Suprapubic skin (tissue), 4 donors: ENCODE data around the gene SETD1A. TPM values are rescaled to one million over a fixed set of nuclear protein-coding genes. Genes with fewer than 3 reads are reported as not detected.

Experiments
- DNase-seq, 2 donors: peaks; one replicate each; pipeline ENCODE4 v3.0.0-alpha.2; 2019; ENCODE audit warnings: low spot score in 2 of 2
- H3K27ac ChIP-seq: fragments of 200-600 bp; sonication (generic); one replicate; pipeline ENCODE4 v1.5.1; 2019
- H3K27me3 ChIP-seq: fragments of 200-600 bp; sonication (generic); one replicate; pipeline ENCODE4 v1.5.1; 2019
- H3K36me3 ChIP-seq: fragments of 200-600 bp; sonication (generic); one replicate; pipeline ENCODE4 v1.5.1; 2019
- H3K4me1 ChIP-seq: fragments of 200-600 bp; sonication (generic); one replicate; pipeline ENCODE4 v1.5.1; 2019
- H3K4me3 ChIP-seq: fragments of 200-600 bp; sonication (generic); one replicate; pipeline ENCODE4 v1.5.1; 2019; ENCODE audit warnings: mild to moderate bottlenecking
- H3K9me3 ChIP-seq: fragments of 200-600 bp; sonication (generic); one replicate; pipeline ENCODE4 v1.5.1; 2019
- CTCF ChIP-seq, 2 donors: fragments of 200-600 bp in 1 of 2; fragments of 450-650 bp in 1 of 2; sonication (generic) in 1 of 2; IDR thresholded peaks; one replicate each; pipeline ENCODE4 v1.5.1; 2016 to 2019; ENCODE audit warnings: antibody characterized with exemption in 2 of 2, mild to moderate bottlenecking in 1 of 2, moderate library complexity in 1 of 2
- EP300 ChIP-seq: sonication (generic); formaldehyde crosslinking; IDR thresholded peaks from one replicate; pipeline ENCODE4 v1.6.1; 2017; ENCODE audit warnings: antibody characterized with exemption
- POLR2A ChIP-seq, 2 donors: fragments of 450-650 bp; IDR thresholded peaks; one replicate each; pipeline ENCODE4 v1.6.1; 2017; ENCODE audit warnings: antibody characterized with exemption in 2 of 2, mild to moderate bottlenecking in 2 of 2, moderate library complexity in 2 of 2
- POLR2AphosphoS5 ChIP-seq, 3 donors: sonication (generic); formaldehyde crosslinking; IDR thresholded peaks; one replicate each; pipeline ENCODE4 v1.6.1; 2017; ENCODE audit warnings: antibody characterized with exemption in 3 of 3
- WGBS: methylation state at CpG from one replicate; pipeline ENCODE4 v1.1.5; 2018; 5-methylcytosine and 5-hydroxymethylcytosine counted together
- total RNA-seq, 4 donors: library from RNA; depleted of rRNA; stranded (reverse); fragments of >200 nt; gene quantifications; one replicate each; pipeline ENCODE4 v1.1.0, GENCODE V29; 2016

Gene SETD1A
- total RNA-seq, 4 donors from 2014 or later = 12.5 to 14.7 (median 13.7) TPM

- TF ChIP-seq CTCF (IDR thresholded peaks at IDR 0.05) (no peak), POLR2A (IDR thresholded peaks at IDR 0.05) (no peak), POLR2AphosphoS5 (IDR thresholded peaks at IDR 0.05) (no peak), EP300 (no peak)
- peak in 1 of 2 donors; percentile 78 for DNase-seq
- Histone ChIP-seq H3K27me3 (no peaks in the 10 kb centered on the region), H3K36me3 (peaks cover 40% of the 10 kb centered on the region), H3K4me3 (peak overlapping the region; percentile 55), H3K9me3 (no peaks in the 10 kb centered on the region), H3K4me1 (peaks cover 32% of the 10 kb centered on the region), H3K27ac (peak overlapping the region; percentile 70)
- 41% methylated on average over 11 of the region's 20 CpGs for WGBS
Observed at GRCh38 chr16:30985401-30986128, 28.0 kb downstream of the SETD1A start.

DNA sequence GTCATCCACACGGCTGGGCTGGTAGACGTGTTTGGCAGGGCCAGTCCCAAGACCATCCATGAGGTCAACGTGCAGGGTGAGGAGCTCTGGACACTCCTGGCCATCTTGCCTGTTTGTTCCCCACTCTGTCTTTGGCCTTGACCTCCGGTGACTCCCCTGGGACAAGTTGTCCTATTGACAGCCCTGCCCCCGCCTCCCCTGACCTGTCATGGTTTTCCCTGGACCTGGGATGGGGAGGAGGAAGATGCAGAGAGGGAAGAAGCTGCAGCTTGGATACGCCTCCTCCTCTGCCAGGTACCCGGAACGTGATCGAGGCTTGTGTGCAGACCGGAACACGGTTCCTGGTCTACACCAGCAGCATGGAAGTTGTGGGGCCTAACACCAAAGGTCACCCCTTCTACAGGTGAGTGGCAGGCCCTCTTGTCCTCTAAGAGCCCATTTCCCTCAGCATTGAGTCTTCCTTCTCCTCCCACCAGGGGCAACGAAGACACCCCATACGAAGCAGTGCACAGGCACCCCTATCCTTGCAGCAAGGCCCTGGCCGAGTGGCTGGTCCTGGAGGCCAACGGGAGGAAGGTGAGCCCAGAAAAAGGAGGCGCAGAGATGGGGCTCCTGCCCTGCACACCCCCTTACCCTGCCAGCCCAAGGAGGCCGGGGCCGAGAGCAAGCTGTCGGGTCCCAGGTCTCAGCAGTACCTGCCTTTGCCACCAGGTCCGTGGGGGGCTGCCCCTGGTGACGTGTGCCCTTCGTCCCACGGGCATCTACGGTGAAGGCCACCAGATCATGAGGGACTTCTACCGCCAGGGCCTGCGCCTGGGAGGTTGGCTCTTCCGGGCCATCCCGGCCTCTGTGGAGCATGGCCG is 28.8 kb downstream of the SETD1A start:
- WGBS = 92% methylated on average over 27 of the region's 29 CpGs
- Histone ChIP-seq H3K4me1 (peaks cover 32% of the 10 kb centered on the region), H3K27ac (peak overlapping the region; percentile 70), H3K9me3 (no peaks in the 10 kb centered on the region), H3K4me3 (peak overlapping the region; percentile 55), H3K27me3 (no peaks in the 10 kb centered on the region), H3K36me3 (peaks cover 32% of the 10 kb centered on the region)
- TF ChIP-seq POLR2A (IDR thresholded peaks at IDR 0.05) (no peak), CTCF (IDR thresholded peaks at IDR 0.05) (no peak), EP300 (no peak), POLR2AphosphoS5 (IDR thresholded peaks at IDR 0.05) (no peak)
- DNase-seq = peak in 1 of 2 donors; percentile 59

- Histone ChIP-seq H3K9me3 (no peaks in the 10 kb centered on the region), H3K27me3 (no peaks in the 10 kb centered on the region), H3K4me3 (no peak overlapping the region), H3K27ac (no peak overlapping the region), H3K4me1 (peaks cover 28% of the 10 kb centered on the region), H3K36me3 (peaks cover 28% of the 10 kb centered on the region)
- WGBS = 97% methylated on average over 24 of the region's 30 CpGs
- no peak for TF ChIP-seq POLR2AphosphoS5 (IDR thresholded peaks at IDR 0.05)
- TF ChIP-seq POLR2A (IDR thresholded peaks at IDR 0.05) = no peak
- no peak for TF ChIP-seq CTCF (IDR thresholded peaks at IDR 0.05)
- DNase-seq = peak in 1 of 2 donors; percentile 61
Observed at GRCh38 chr16:30987581-30988190, 30.1 kb downstream of the SETD1A start.

DNA sequence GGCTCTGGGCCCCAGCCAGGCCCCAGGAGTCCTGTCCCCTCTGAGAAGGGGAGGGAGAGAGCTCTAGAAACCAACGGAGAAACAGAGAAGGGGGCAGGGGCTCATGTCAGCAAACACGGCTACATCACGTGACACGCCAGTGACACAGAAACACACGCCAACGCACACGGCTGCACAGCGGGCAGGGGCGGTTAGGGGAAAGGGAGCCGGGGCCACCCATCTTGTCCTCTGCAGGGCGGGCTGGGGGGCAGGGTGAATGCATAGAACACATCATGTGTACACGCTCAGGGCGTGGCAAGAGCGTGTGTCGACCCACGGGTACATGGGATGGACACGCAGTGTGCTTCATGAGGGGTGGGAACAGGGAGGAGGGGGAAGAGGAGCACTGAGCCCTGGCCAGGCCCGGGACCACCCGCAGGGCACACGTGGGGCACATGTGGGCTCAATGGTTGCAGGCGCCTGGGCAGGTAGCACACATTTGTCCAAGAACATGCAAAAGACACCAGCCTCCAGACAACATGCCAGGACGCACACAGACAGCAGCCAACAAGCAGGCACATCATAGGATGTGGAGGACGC is 32.0 kb downstream of the SETD1A start:
- H3K27ac ChIP-seq = no peak overlapping the region
- 87% methylated on average over 22 of the region's 23 CpGs for WGBS
- no peak overlapping the region for H3K4me3 ChIP-seq
- peaks cover 11% of the 10 kb centered on the region for H3K36me3 ChIP-seq
- H3K9me3 ChIP-seq = no peaks in the 10 kb centered on the region
- TF ChIP-seq POLR2AphosphoS5 (IDR thresholded peaks at IDR 0.05) (no peak), POLR2A (IDR thresholded peaks at IDR 0.05) (no peak), EP300 (no peak), CTCF (IDR thresholded peaks at IDR 0.05) (no peak)
- peaks cover 20% of the 10 kb centered on the region for H3K4me1 ChIP-seq
- H3K27me3 ChIP-seq = no peaks in the 10 kb centered on the region
- DNase-seq = peak in 1 of 2 donors; percentile 42
